ENCODE measurements around the gene CACNA1A.

CACNA1A gene

GRCh38 chr19:13284929-13285928 lies 221.1 kb downstream of the CACNA1A start:
- no peak for DNase-seq (ENCODE audit: low read depth)

DNA sequence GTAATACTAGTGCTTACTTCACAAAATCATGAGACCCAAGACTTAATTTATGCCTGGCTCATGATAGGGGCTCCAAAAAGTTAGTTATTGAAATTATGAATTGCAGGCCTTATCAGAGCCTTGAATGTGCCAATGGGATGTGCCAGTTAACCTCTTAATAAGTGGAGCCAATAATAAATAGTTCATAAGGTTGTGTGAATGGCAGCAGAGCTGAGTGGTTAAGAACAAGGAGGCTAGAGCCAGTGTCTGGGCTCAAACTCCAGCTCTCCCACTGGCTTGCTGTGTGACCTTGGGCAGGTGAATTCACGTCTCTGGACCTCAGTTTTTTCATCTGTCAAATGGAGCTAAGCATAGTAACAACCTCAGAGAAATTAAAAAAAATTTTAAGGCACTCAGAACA lies 222.4 kb downstream of the CACNA1A start:
- DNase-seq (ENCODE audit: low read depth): no peak
- H3K4me3 ChIP-seq (ENCODE audit: low read depth, low read length): no peak overlapping the region
- TF ChIP-seq CTCF (conservative IDR thresholded peaks at IDR 0.05; ENCODE audit: low read depth, low read length): no peak

More at GRCh38 chr19:13284929-13285928, 221.1 kb downstream of the CACNA1A start:
- no peak overlapping the region for H3K4me3 ChIP-seq (ENCODE audit: low read depth, low read length)
- no peak for TF ChIP-seq CTCF (conservative IDR thresholded peaks at IDR 0.05; ENCODE audit: low read depth, low read length)

- H3K4me3 ChIP-seq (ENCODE audit: low read depth, low read length): no peak overlapping the region
- DNase-seq (ENCODE audit: low read depth): no peak
- TF ChIP-seq CTCF (conservative IDR thresholded peaks at IDR 0.05; ENCODE audit: low read depth, low read length): no peak
Observed at GRCh38 chr19:13282486-13283065, 223.7 kb downstream of the CACNA1A start.

DNA sequence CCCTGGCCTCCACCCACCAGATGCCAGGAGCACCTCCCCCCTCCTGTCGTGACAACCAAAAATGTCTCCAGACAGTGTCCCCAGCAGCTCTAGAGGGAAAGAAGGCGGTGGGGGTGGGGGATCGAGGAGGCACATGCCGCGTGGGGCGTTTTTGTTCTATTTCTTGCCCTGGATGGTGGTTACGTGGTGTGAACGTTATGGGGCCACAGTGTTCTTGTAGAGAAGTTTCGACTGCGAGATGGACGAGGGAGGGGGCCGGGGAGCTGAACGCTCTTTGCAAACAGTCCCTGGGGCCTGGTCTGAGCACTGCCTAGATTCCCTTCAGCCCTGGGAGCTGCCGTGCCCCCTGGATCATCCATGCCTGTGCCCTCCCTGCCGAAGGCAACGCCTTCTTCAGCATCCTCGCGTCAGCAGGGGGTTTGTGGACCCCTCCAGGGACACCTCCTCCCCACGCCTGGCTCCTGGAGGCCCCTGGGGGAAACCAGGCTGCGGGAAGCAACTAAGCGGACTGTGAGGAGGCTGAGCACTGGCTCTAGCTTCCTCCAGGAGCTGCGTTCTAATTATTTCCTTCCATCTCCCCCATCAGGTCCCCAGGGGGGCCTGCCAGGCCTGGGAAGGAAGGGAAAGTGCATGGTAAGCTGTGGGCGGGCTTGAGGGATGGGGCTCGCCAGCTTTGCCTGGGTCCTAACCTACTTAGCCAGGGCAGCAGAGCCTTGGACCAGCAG lies 224.6 kb downstream of the CACNA1A start:
- no peak for TF ChIP-seq CTCF (conservative IDR thresholded peaks at IDR 0.05; ENCODE audit: low read depth, low read length)
- no peak overlapping the region for H3K4me3 ChIP-seq (ENCODE audit: low read depth, low read length)
- DNase-seq (ENCODE audit: low read depth): no peak

- H3K4me3 ChIP-seq (ENCODE audit: low read depth, low read length): no peak overlapping the region
- peak; percentile 71 for TF ChIP-seq CTCF (conservative IDR thresholded peaks at IDR 0.05; ENCODE audit: low read depth, low read length)
Observed at GRCh38 chr19:13277104-13277809, 229.0 kb downstream of the CACNA1A start.

DNA sequence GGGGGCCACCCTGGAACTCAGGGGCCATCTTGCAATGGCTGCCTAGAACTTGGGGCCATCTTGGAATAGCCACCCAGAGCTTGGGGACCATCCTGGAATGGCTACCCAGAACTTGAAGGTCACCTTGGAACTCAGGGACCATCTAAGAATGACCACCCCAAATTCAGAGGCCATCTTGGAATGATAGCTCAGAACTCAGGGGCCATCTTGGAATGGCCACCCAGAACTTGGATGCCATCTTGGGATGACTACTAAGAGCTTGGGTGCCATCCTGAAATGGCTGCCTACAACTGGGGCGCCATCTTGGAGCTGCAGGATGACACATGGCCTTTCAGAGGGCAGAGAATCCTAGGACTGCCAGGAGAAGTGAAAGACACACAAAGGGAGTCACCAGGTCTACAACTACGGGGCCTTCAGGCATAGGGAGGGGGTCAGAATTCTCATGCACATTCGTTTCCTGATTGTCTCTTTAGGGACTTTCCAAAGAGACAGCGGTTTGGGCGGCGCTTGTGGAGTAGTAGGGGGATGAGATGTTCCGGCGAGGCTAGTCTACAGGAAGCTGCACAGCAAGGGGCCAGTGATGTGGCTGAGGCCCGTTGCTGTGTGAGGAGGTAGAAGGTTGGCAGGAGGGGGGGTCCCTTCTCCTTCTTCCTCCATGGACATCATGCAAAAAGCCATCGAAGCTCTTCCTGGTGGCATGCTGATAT lies 231.1 kb downstream of the CACNA1A start:
- H3K4me3 ChIP-seq (ENCODE audit: low read depth, low read length): no peak overlapping the region
- no peak for TF ChIP-seq CTCF (conservative IDR thresholded peaks at IDR 0.05; ENCODE audit: low read depth, low read length)
- DNase-seq (ENCODE audit: low read depth): peak; percentile 78

More at GRCh38 chr19:13277104-13277809, 229.0 kb downstream of the CACNA1A start:
- DNase-seq (ENCODE audit: low read depth): peak; percentile 83

Data from choroid plexus epithelial cell (primary cell).